ENCODE data around the gene VSIR.

VSIR gene

DNA sequence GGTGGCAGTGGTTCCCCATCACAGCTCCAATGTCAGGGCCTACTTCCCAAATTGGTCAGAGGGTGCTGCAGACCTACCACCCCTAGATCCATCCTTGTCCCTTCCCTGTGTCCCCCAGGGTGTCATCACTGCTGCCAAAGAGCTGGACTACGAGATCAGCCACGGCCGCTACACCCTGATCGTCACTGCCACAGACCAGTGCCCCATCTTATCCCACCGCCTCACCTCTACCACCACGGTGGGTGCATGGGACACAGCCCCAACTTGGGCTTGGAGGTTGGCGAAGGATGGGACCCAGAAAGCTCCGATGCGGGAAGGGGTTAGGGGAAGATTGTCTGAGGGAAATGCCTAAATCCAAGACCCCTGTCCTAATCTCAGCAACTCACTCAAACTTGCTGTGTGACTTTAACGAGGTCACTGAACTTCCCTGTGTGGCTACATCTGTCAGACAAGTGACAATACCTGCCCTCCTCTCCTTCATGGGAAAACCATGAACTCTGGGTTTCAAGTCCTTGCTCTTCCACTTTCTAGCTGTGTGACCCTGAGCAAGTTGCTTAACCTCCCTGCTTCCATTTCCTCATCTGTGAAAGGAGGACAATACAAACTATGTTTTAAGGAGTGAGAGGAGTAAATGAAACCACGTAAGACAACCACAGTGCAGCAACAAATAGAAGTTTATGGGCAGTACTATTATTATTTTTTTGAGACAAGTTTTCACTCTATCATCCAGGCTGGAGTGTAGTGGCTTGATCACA, 4.9 kb upstream of the VSIR start:
- H3K4me1 ChIP-seq (ENCODE audit: control insufficient read depth, insufficient read depth, low read length): peaks cover 19% of the 10 kb centered on the region
- peaks cover 18% of the 10 kb centered on the region for H3K27me3 ChIP-seq (replicated peaks; ENCODE audit: control insufficient read depth, insufficient read depth, low read length)

DNA sequence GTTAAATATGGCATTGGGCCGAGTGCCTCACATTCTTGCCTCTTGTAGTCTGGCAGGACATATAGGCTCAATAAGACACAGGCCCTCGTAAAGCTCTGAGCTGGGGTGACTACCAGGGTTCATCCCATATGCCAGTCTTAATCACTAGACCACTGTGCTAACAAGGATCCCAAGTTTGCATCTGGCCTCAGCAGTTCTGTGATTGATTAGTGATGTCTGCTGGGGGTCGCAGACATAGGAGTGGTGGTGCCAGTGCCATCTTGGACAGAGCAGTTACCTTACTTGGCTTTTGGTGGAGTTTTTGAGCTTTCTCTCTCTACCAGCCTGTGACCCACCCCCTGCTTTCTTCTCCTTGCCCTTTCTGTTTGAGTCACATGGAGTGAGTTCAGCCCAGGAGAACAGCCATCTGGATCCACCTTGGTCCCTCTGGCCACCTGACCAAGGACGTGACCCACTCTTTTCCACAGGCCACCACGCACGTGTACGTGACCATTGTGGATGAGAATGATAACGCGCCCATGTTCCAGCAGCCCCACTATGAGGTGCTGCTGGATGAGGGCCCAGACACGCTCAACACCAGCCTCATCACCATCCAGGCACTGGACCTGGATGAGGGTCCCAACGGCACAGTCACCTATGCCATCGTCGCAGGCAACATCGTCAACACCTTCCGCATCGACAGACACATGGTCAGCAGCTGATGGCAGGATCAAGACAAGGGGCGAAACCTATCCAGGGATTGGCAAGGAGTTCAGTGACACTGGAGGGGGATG, 4.1 kb upstream of the VSIR start:
- no peak overlapping the region for H3K4me3 ChIP-seq (ENCODE audit: low read length)
- peaks cover 26% of the 10 kb centered on the region for H3K4me1 ChIP-seq (ENCODE audit: control insufficient read depth, insufficient read depth, low read length)
- no peak for DNase-seq (ENCODE audit: low read depth)
- H3K9me3 ChIP-seq (ENCODE audit: control insufficient read depth, low read length): no peaks in the 10 kb centered on the region
- no peaks in the 10 kb centered on the region for H3K36me3 ChIP-seq (ENCODE audit: control insufficient read depth, insufficient read depth, low read length, severe bottlenecking)
- H3K27me3 ChIP-seq (replicated peaks; ENCODE audit: control insufficient read depth, insufficient read depth, low read length): peaks cover 11% of the 10 kb centered on the region
- no peak overlapping the region for H3K9ac ChIP-seq (ENCODE audit: low read length)

More for the DNA sequence above, 4.9 kb upstream of the VSIR start:
- Histone ChIP-seq H3K4me3 (ENCODE audit: low read length) (no peak overlapping the region), H3K36me3 (ENCODE audit: control insufficient read depth, insufficient read depth, low read length, severe bottlenecking) (no peaks in the 10 kb centered on the region), H3K9ac (ENCODE audit: low read length) (no peak overlapping the region), H3K9me3 (ENCODE audit: control insufficient read depth, low read length) (no peaks in the 10 kb centered on the region)
- no peak for DNase-seq (ENCODE audit: low read depth)

DNA sequence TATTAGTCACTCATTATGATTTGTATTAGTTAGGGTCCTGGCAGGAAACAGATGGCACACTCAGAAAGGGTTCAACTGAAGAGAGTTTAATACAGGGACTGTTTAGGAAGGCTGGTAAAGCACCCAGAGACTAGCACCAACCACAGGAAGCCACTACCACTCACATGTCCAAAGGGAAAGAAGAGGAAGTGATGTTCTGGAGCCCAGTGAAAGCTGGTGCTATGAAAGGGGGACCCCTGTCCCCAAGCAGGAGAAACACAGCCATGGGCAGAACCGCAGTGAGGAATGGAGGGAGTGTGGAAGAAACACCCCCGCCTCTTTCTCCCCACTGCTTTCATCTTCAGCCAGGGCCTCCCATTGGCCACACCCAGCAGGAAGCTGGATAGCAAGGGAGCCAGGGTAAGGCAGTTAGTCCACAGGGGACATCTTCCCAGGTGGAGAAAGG, 3.2 kb upstream of the VSIR start:
- Histone ChIP-seq H3K4me1 (ENCODE audit: control insufficient read depth, insufficient read depth, low read length) (peaks cover 35% of the 10 kb centered on the region), H3K36me3 (ENCODE audit: control insufficient read depth, insufficient read depth, low read length, severe bottlenecking) (no peaks in the 10 kb centered on the region), H3K9ac (ENCODE audit: low read length) (no peak overlapping the region), H3K9me3 (ENCODE audit: control insufficient read depth, low read length) (no peaks in the 10 kb centered on the region), H3K27me3 (replicated peaks; ENCODE audit: control insufficient read depth, insufficient read depth, low read length) (peaks cover 5% of the 10 kb centered on the region), H3K4me3 (ENCODE audit: low read length) (no peak overlapping the region)
- no peak for DNase-seq (ENCODE audit: low read depth)

DNA sequence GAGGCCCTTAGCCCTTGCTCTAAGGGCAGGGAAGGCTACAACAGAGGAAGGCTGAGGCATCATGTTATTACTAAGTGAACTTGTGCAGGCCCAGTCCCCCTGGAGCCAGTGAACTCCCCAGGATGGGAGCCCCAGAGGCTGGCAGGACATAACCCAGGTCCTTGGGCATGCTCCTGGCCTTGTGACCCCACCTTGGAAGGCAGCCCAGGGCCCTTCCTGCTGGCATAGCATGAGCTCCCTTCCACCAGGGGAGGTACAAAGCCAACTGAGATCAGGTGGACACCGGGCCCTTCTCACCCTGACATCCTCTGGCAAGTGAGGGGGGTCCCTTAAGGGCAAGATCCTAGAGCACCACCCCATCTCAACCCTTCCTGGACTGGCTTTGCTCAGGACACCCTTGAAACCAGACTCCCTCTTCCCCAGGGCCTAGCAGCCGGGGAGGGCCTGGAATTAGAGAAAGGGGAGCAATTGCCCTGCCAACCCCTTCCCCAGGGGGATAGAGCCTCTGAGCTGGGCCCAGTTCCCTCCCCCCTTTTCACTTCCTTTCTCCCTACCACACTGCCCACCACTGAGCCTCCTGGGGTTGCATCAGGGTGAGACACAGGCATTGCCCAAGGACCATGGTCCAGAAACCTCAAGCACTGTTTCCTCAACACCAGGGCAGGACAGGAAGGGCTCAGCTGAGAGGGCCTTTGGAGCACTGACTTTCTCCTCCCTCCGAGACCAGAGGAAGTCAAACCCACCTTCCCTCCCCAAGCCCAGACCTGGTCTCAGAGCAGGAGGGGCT, 1.8 kb upstream of the VSIR start:
- no peaks in the 10 kb centered on the region for H3K36me3 ChIP-seq (ENCODE audit: control insufficient read depth, insufficient read depth, low read length, severe bottlenecking)
- peaks cover 49% of the 10 kb centered on the region for H3K4me1 ChIP-seq (ENCODE audit: control insufficient read depth, insufficient read depth, low read length)
- no peak for DNase-seq (ENCODE audit: low read depth)
- H3K9me3 ChIP-seq (ENCODE audit: control insufficient read depth, low read length): no peaks in the 10 kb centered on the region
- H3K4me3 ChIP-seq (ENCODE audit: low read length): no peak overlapping the region
- H3K27me3 ChIP-seq (replicated peaks; ENCODE audit: control insufficient read depth, insufficient read depth, low read length): no peaks in the 10 kb centered on the region
- H3K9ac ChIP-seq (ENCODE audit: low read length): no peak overlapping the region

DNA sequence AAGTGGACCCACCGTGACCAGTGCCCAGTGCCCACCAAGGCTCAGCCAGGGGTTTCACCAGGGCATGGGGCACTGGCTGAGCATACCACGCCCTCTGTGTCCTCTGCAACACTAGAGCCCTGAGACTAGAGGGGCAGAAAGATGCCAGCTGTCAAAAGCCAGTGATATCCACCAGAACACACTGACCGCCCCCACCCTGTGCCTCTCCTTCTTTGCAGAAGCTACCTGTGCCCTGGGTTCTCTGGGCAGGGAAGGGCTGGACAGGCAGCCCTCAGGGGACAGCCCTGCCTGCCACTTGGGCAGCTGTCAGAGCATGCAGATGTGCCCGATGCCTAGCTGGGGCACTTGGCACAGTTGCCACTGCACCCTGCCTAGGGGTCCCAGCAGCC, 494 bp downstream of the VSIR start:
- H3K4me3 ChIP-seq (ENCODE audit: low read length): peak overlapping the region; percentile 88
- peak; percentile 25 for DNase-seq (ENCODE audit: low read depth)

DNA sequence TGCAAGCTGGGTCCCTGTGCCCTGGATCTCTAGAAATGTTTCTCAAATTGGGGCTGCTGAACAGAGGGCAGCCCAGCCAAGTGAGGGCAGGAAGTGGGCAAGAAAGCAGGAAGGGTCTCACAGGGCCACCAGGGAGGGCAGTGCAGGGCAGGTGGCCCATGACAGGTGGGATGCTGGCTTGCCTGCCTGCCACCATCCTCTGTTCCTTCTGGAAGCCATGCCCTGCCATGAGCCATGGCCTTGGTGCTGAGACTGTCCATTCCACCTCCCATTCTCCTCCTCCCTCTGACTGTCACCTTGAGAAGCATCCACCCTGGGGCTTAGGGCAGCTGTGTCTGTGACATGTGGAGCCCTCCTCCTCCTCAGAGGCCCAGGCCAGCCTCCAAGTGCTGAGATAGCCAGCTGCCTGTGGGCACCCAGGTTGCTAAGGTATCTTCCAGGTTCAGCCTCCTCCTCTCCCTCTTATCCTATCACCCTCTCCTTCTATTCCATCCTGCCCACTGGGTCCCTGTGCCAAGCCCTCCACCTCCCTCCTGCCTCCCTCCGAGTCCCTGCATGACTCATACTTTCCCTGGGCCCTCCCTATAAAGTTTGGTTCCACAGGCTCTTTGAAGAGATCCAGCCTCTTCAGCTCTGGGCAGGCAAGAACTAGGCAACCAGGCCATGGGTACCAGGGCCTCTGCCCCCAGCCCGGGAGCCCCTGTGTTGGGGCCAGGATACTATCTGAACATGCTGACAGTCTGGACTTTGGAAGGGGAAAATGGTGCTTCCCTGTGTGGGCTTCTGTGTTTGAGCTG, 1.3 kb downstream of the VSIR start:
- peaks cover 79% of the 10 kb centered on the region for H3K4me1 ChIP-seq (ENCODE audit: control insufficient read depth, insufficient read depth, low read length)
- DNase-seq (ENCODE audit: low read depth): peak; percentile 89
- H3K9ac ChIP-seq (ENCODE audit: low read length): peak overlapping the region; percentile 92
- no peaks in the 10 kb centered on the region for H3K9me3 ChIP-seq (ENCODE audit: control insufficient read depth, low read length)
- H3K36me3 ChIP-seq (ENCODE audit: control insufficient read depth, insufficient read depth, low read length, severe bottlenecking): no peaks in the 10 kb centered on the region
- H3K27me3 ChIP-seq (replicated peaks; ENCODE audit: control insufficient read depth, insufficient read depth, low read length): no peaks in the 10 kb centered on the region
- peak overlapping the region; percentile 88 for H3K4me3 ChIP-seq (ENCODE audit: low read length)

More for the DNA sequence above, 494 bp downstream of the VSIR start:
- no peaks in the 10 kb centered on the region for H3K27me3 ChIP-seq (replicated peaks; ENCODE audit: control insufficient read depth, insufficient read depth, low read length)
- no peaks in the 10 kb centered on the region for H3K36me3 ChIP-seq (ENCODE audit: control insufficient read depth, insufficient read depth, low read length, severe bottlenecking)
- no peaks in the 10 kb centered on the region for H3K9me3 ChIP-seq (ENCODE audit: control insufficient read depth, low read length)
- peaks cover 70% of the 10 kb centered on the region for H3K4me1 ChIP-seq (ENCODE audit: control insufficient read depth, insufficient read depth, low read length)
- H3K9ac ChIP-seq (ENCODE audit: low read length): peak overlapping the region; percentile 92

DNA sequence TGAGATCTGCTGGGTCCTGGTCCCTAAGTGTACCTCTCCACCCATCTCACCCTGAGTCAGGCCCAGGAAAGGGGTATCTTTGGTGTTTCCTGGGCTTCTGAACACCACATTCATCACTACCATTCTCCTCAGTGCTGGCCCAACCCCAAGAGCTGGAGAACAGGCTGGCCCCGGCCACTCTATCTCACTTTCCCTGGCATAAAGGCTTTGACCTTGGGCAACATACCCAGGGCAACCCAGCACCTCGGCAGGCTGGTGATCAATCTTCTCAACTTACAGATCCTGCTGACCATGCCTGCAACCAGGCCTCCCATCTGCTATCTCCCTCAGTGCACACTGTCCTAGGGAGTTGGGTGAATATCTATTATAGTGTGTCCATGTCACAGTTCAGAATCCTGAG, 2.1 kb downstream of the VSIR start:
- H3K9me3 ChIP-seq (ENCODE audit: control insufficient read depth, low read length): no peaks in the 10 kb centered on the region
- H3K4me3 ChIP-seq (ENCODE audit: low read length): peak overlapping the region; percentile 88
- no peaks in the 10 kb centered on the region for H3K36me3 ChIP-seq (ENCODE audit: control insufficient read depth, insufficient read depth, low read length, severe bottlenecking)
- peaks cover 87% of the 10 kb centered on the region for H3K4me1 ChIP-seq (ENCODE audit: control insufficient read depth, insufficient read depth, low read length)
- H3K9ac ChIP-seq (ENCODE audit: low read length): peak overlapping the region; percentile 62
- no peaks in the 10 kb centered on the region for H3K27me3 ChIP-seq (replicated peaks; ENCODE audit: control insufficient read depth, insufficient read depth, low read length)
- no peak for DNase-seq (ENCODE audit: low read depth)

DNA sequence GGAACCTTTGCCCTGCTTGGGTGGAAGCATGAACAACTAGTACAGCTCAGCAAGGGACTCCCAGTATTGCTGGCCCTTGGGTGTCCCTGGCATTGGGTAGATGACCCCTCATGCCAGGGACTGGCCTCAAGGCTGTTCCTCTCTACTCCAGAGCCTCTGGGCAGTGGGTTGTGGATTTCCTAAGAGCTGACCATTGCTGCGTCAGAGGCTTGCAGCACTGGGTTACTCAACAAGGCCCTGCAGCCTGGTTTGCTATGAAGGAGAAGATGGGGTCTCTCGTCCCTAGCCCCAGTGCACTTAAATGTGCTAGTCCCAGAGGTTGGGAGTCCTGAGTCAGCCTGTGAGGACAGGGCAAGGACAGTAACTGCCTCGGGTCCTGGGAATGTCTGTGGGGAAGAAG, 2.5 kb downstream of the VSIR start:
- Histone ChIP-seq H3K27me3 (replicated peaks; ENCODE audit: control insufficient read depth, insufficient read depth, low read length) (no peaks in the 10 kb centered on the region), H3K4me3 (ENCODE audit: low read length) (peak overlapping the region; percentile 88), H3K9ac (ENCODE audit: low read length) (peak overlapping the region; percentile 62), H3K36me3 (ENCODE audit: control insufficient read depth, insufficient read depth, low read length, severe bottlenecking) (no peaks in the 10 kb centered on the region), H3K4me1 (ENCODE audit: control insufficient read depth, insufficient read depth, low read length) (peaks cover 90% of the 10 kb centered on the region), H3K9me3 (ENCODE audit: control insufficient read depth, low read length) (no peaks in the 10 kb centered on the region)
- peak; percentile 32 for DNase-seq (ENCODE audit: low read depth)

DNA sequence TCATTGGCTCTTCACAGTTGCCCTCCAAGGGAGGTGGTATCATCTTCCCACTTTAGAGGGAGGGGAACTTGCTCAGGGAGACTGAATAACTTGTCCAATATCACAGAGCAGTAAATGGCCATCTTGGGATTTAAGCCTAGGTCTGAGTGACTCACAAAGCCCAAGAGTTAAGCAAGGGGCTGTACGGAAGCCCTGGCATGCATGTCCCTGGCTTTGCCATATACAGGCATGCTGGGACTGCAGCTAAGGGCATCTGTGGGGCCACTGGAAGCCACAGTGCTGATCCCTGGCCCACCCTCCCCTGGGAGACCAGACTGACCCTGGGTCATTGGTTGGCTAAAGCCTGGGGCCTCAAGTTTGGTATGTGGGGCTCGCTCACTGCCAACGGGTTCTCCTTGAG, 3.1 kb downstream of the VSIR start:
- peak overlapping the region; percentile 62 for H3K9ac ChIP-seq (ENCODE audit: low read length)
- no peaks in the 10 kb centered on the region for H3K27me3 ChIP-seq (replicated peaks; ENCODE audit: control insufficient read depth, insufficient read depth, low read length)
- H3K9me3 ChIP-seq (ENCODE audit: control insufficient read depth, low read length): no peaks in the 10 kb centered on the region
- peaks cover 91% of the 10 kb centered on the region for H3K4me1 ChIP-seq (ENCODE audit: control insufficient read depth, insufficient read depth, low read length)
- DNase-seq (ENCODE audit: low read depth): peak; percentile 64
- H3K36me3 ChIP-seq (ENCODE audit: control insufficient read depth, insufficient read depth, low read length, severe bottlenecking): no peaks in the 10 kb centered on the region
- peak overlapping the region; percentile 88 for H3K4me3 ChIP-seq (ENCODE audit: low read length)

DNA sequence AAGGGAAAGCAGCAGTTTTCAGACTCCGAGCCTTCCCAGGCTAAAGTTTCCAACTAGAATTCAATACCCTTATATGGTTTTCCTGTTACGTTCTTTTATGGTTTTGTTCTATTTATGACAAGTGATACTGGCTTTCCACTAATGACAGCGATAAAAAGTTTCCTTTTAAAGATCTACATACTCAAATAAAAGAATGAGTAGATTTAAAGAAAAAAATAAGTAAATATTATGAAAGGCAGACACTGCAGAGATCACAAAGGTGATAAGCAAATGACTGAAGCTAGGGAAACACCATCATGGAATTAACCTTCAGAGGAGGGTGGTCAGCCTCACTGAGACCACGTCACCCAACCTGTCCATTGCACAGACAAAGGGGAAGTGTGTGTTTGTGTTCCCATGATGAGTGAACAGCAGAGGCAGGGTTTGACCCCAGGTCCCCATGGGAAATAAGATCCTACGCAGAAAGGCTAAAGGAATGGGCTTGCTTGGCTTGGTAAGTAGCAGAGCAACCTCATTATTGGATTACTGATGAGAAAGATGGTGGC, 4.0 kb downstream of the VSIR start:
- Histone ChIP-seq H3K4me3 (ENCODE audit: low read length) (peak overlapping the region; percentile 28), H3K9me3 (ENCODE audit: control insufficient read depth, low read length) (no peaks in the 10 kb centered on the region), H3K4me1 (ENCODE audit: control insufficient read depth, insufficient read depth, low read length) (peaks cover 94% of the 10 kb centered on the region), H3K27me3 (replicated peaks; ENCODE audit: control insufficient read depth, insufficient read depth, low read length) (no peaks in the 10 kb centered on the region), H3K36me3 (ENCODE audit: control insufficient read depth, insufficient read depth, low read length, severe bottlenecking) (no peaks in the 10 kb centered on the region), H3K9ac (ENCODE audit: low read length) (peak overlapping the region; percentile 25)
- peak; percentile 32 for DNase-seq (ENCODE audit: low read depth)
